ELF-1 (cell line): Measurements from ENCODE around the gene FAM163B.
"Not testable (repeated sequence)": the region's sequence is repeated elsewhere in the genome, so short reads cannot be mapped to it uniquely, and the experiment has no call there.

Experiments used
- DNase-seq: peaks from one replicate; pipeline ENCODE4 v3.0.0-alpha.2; 2016; ENCODE audit warnings: low read depth, low spot score

FAM163B gene

DNA sequence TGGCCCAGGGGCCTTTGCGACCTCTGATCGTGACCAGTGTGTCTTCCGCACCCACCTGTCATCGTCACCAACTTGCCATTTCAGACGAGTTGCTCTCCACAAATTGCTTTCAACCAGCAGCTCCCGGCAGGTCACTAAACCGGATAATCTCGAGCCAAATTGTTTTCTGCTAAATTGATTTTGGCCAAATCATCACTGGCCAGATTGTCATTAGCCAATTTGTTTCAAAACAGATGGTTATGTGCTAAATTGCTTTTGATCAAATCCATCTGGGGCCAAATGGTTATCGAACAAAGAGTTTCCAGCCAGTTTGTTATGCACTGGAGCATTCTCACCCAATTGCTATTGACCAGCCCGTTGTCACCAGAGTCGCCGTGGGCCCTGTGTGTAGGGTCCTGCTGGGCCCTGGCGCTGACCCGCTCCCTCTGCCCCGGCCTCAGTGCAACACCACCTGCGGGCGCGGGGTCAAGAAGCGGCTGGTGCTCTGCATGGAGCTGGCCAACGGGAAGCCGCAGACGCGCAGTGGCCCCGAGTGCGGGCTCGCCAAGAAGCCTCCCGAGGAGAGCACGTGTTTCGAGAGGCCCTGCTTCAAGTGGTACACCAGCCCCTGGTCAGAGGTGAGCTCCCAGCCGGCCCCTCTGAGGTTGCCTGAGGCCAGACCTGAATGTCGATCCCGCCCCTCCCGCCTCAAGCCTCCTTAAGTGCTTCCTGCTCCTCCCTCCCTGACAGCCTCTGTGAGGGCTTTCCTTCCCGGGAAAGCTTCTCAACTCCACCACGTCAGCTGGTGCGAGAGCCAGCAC is 39.1 kb downstream of the FAM163B start:
- DNase-seq: peak; percentile 95

GRCh38 chr9:133569121-133569785 is 39.9 kb downstream of the FAM163B start:
- DNase-seq: no peak

GRCh38 chr9:133568186-133568585 is 41.0 kb downstream of the FAM163B start:
- no peak for DNase-seq

DNA sequence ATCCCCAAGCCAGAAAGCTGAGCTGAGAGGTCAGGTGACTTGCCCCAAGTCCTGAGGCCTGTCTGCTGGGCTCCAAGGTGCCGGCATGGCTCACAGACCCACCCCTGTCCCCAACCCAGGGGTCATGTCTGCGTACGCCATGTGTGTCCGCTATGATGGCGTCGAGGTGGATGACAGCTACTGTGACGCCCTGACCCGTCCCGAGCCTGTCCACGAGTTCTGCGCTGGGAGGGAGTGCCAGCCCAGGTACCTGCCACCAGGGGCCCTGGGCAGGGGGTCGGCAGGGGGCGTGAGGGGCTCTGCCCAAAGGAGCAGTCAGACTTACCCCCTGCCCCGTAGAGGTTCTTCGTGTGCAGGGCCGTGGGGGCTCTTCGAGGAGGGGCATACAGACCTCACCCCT is 42.4 kb downstream of the FAM163B start:
- no peak for DNase-seq

DNA sequence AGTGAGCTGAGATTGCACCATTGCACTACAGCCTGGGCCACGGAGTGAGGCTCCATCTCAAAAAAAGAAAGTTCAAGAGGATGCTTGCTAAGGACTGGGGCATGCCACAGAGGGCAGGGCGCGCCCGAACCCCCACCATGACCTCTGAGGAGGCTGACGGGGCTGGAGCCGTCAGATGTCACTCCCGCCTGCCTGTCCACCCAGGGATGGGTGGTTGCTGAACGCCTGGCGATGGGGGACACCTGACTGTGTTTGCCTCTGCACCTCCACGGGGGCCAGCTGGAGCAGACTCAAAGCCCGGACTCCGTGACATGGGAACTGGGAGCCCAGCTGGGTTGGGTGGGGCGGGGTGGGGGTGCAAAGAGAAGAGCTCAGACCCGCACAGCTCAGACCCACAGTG is 42.8 kb downstream of the FAM163B start:
- no peak for DNase-seq

- DNase-seq: peak; percentile 32
These were observed 44.6 kb downstream of the FAM163B start for GRCh38 chr9:133564451-133565116.

GRCh38 chr9:133563814-133564213 is 45.4 kb downstream of the FAM163B start:
- not testable (repeated sequence) for DNase-seq

GRCh38 chr9:133563291-133563796 is 45.8 kb downstream of the FAM163B start:
- DNase-seq: peak; percentile 46

- DNase-seq: no peak
These were observed 46.4 kb downstream of the FAM163B start for GRCh38 chr9:133562611-133563290.

- DNase-seq: no peak
These were observed 47.1 kb downstream of the FAM163B start for GRCh38 chr9:133561976-133562554.

- no peak for DNase-seq
These were observed 48.2 kb downstream of the FAM163B start for GRCh38 chr9:133560944-133561343.

DNA sequence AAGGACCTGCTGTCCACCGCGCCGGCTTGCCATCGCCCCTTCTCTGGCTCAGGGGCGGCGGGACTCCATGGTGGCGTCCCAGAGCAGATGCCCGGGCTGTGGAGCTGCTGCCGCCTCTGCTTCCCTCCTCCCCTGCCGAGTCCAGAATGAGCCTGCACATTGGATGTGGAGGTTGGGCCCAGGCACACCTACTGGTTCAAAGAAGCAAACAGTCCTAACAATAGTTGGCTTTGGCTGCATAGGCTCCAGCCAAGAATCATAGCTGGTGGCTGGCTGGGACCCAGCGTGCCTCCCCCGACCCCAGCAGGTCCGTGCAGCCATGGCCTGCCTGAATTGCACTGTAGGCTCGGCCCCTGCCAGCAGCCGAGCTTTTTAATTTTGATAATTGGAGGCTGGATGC is 48.9 kb downstream of the FAM163B start:
- no peak for DNase-seq

GRCh38 chr9:133558191-133559126 is 50.7 kb downstream of the FAM163B start:
- DNase-seq: peak; percentile 93

DNA sequence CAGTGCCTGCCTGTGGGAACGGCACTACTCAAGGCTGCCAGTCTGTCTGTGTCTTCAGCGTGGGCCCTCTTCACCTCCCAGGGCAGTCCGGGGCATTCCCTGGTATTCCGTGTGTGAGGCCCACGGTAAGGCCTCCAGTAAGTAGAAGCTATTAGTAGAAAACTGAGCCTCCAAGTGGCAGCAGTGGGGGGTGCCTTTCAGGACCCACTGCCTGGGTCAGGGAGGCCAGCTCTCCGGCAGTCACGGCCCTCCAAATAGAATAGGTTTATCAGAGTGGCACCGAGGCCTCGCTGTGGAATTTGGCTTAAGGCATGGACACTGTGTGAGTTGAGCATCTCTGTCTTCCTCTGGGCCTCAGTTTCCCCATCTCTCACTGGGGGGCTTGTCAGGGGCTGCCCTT is 51.6 kb downstream of the FAM163B start:
- peak; percentile 37 for DNase-seq

GRCh38 chr9:133556354-133556753 is 52.8 kb downstream of the FAM163B start:
- DNase-seq: no peak

GRCh38 chr9:133554729-133555128 is 54.5 kb downstream of the FAM163B start:
- DNase-seq: no peak

DNA sequence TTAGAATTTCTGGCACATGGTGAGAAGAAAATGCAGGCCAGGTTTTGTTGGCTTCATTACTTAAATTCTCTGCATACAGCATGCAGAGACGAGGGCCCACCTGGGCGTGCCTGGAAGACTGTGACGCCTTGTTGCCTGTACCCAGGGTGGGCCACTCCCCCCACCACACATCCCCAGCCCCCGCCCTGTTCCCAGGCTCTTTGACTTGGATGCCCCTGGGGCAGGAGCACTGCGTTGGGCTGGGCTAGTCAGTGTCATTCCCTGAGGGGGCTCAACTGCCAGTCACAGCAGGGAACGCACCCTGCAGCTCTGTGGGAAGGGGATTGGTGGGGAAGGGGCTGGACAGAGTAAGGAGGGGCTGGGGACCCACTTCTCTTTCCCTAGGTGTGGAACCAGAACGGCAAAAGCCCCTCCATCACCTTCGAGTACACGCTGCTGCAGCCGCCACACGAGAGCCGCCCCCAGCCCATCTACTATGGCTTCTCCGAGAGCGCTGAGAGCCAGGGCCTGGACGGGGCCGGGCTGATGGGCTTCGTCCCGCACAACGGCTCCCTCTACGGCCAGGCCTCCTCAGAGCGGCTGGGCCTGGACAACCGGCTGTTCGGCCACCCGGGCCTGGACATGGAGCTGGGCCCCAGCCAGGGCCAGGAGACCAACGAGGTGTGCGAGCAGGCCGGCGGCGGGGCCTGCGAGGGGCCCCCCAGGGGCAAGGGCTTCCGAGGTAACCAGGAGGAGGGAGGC is 55.0 kb downstream of the FAM163B start:
- DNase-seq: peak; percentile 89

GRCh38 chr9:133553123-133553522 is 56.1 kb downstream of the FAM163B start:
- DNase-seq: no peak

DNA sequence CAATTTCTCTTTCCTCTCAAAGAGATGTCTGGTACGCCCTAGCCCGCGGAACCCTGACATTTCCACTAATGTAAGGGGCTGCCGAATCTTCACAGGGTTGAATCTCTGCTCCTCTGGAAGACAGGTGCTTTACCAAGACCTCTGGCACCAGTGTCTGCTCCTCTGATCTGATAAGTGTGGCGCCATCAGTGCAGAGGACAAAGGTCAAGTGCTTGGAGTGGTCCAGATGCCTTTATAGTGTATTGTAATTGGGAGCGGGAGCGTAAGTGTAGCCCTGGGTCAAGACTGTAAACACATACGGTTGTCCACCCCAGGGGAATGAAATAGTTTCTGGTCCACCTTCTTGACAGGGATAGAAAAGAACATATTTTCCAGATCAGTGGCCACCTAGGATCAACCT is 57.0 kb downstream of the FAM163B start:
- DNase-seq: peak; percentile 43

DNA sequence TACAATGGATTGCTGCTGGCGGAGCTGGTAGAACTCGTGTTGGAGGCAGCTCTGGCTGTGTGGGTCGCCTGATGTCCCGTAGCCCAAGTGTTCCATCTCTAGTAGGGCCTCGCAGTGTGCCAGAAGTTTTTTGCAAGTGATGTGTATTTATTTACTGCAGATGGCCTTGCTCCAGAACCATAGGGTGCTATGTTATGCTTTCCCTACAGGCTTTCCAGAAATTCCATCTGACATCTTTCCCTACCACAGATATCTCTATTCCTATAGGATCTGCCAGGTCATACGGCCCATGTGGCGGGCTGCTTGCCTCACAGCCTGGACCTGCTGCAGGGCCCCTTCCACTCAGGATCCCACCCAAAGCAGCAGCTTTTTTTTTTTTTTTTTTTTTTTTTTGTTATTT is 57.7 kb downstream of the FAM163B start:
- DNase-seq: no peak
